Glutamatergic neuron (in vitro differentiated cells): ENCODE results near the gene DHRS1. TPM values are rescaled to one million over a fixed set of nuclear protein-coding genes. Genes with fewer than 3 reads are reported as not detected.

Experiments
- DNase-seq: peaks from one replicate; pipeline ENCODE4 v3.0.0; 2022
- H3K27ac Mint-ChIP-seq: one replicate; pipeline ENCODE4 v1.8.0; 2020; ENCODE audit warnings: mild to moderate bottlenecking, mixed read lengths, inconsistent platforms; ENCODE audit not compliant: unreplicated experiment
- H3K27me3 Mint-ChIP-seq: one replicate; pipeline ENCODE4 v1.8.0; 2020; ENCODE audit warnings: mild to moderate bottlenecking, moderate library complexity, mixed read lengths, inconsistent platforms; ENCODE audit not compliant: unreplicated experiment
- H3K36me3 Mint-ChIP-seq: one replicate; pipeline ENCODE4 v1.8.0; 2020; ENCODE audit warnings: mild to moderate bottlenecking, mixed read lengths, inconsistent platforms; ENCODE audit not compliant: unreplicated experiment
- H3K4me1 Mint-ChIP-seq: one replicate; pipeline ENCODE4 v1.8.0; 2020; ENCODE audit warnings: mild to moderate bottlenecking, low read depth, mixed read lengths, inconsistent platforms; ENCODE audit not compliant: unreplicated experiment
- H3K4me3 Mint-ChIP-seq: one replicate; pipeline ENCODE4 v1.8.0; 2020; ENCODE audit warnings: mild to moderate bottlenecking, mixed read lengths, inconsistent platforms; ENCODE audit not compliant: unreplicated experiment
- H3K9me3 Mint-ChIP-seq: one replicate; pipeline ENCODE4 v1.8.0; 2020; ENCODE audit warnings: mild to moderate bottlenecking, moderate library complexity, mixed read lengths, inconsistent platforms; ENCODE audit not compliant: unreplicated experiment
- total RNA-seq: library from RNA; stranded (reverse); fragmentation: NEBNext Ultra II Directional; extraction: Animal tissue kit (Norgen Biotek cat#: 25700); gene quantifications from one replicate; pipeline ENCODE4 v1.2.1, GENCODE V29; 2021; ENCODE audit not compliant: unreplicated experiment
- TF ChIP-seq, protein P1 (sequence below): fragments of 200-600 bp; sonication (generic); IDR thresholded peaks from one replicate; pipeline ENCODE4 v1.5.0; 2021; ENCODE audit not compliant: partially characterized antibody, unreplicated experiment

Gene DHRS1
- total RNA-seq, 1 donor from 2014 or later: 25.1 TPM

DNA sequence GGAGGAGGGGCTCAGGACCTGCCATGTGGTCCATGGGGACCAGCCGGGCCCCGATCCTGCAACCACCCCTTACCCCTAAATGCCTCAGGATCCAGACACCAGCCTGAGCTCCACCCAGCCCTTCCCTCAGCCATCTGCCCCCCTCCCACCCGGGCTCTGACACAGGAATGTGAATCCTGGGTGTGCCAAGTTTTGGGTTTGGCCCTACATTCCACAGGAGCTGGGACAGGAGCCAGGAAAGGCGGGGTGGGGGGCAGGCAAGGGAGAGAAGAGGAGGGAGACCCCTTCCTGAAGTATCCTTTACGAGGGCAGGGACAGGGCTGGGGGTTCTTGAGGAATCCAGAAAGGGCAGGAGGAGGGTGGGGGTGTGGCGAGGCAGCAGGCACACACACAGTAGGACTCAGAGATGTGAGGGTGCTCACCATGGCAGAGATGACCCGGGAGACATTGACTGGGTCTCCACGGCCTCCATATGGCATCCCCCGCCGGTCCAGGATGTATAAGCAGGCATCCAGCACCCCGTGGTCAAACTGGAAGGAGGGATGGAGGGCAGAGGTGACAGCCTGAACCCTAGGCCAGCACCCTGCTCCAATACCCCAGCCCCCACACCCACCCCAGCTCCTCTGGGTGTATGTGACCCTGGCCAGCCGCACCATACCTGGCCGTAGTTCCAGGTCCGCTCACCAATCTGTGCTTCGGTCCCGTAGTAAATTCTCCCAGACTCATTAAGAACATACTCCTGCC lies 40.1 kb downstream of the DHRS1 start:
- TF ChIP-seq, protein P1, sequence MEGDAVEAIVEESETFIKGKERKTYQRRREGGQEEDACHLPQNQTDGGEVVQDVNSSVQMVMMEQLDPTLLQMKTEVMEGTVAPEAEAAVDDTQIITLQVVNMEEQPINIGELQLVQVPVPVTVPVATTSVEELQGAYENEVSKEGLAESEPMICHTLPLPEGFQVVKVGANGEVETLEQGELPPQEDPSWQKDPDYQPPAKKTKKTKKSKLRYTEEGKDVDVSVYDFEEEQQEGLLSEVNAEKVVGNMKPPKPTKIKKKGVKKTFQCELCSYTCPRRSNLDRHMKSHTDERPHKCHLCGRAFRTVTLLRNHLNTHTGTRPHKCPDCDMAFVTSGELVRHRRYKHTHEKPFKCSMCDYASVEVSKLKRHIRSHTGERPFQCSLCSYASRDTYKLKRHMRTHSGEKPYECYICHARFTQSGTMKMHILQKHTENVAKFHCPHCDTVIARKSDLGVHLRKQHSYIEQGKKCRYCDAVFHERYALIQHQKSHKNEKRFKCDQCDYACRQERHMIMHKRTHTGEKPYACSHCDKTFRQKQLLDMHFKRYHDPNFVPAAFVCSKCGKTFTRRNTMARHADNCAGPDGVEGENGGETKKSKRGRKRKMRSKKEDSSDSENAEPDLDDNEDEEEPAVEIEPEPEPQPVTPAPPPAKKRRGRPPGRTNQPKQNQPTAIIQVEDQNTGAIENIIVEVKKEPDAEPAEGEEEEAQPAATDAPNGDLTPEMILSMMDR: no peak
- Mint-ChIP-seq H3K36me3 (no peaks in the 10 kb centered on the region), H3K9me3 (peaks cover 1% of the 10 kb centered on the region), H3K27ac (no peak overlapping the region), H3K4me1 (no peaks in the 10 kb centered on the region), H3K27me3 (peaks cover 8% of the 10 kb centered on the region), H3K4me3 (no peak overlapping the region)
- no peak for DNase-seq

DNA sequence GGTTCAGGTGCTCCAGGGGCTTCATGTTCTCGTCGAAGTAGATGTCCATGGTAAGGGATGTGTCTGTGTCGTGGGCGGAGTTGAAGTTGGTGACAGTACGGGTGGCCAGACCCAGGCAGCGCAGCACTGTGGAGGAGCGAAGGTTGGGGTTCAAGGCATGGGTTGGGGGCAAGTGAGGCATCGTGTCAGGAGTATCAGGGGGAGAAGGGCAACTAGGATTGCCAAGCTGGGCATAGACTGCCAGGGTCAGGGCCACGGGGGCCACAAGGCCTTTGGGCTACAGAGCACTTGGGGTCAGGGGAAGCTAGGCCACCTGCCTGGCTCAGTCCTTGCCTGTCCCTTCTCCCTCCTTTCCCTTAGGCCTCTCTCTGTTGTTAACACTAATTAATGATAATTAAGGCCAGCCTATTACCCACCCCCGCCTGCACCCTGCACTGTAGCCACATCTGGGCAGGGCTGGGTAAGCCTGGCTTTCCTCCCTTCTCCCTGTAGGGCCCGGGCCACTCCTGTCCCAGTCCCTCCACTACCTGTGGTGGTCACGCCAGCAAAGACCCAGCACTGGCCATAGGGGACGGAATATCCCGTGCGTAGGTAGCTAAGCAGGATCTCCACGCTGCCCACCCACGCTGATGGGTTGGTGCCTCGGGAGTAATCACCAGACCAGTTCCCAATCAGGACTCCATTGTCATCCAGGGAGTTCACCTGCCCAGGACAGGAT lies 40.9 kb downstream of the DHRS1 start:
- TF ChIP-seq, protein P1: no peak
- H3K4me1 Mint-ChIP-seq: no peaks in the 10 kb centered on the region
- peaks cover 1% of the 10 kb centered on the region for H3K9me3 Mint-ChIP-seq
- no peaks in the 10 kb centered on the region for H3K36me3 Mint-ChIP-seq
- no peak overlapping the region for H3K27ac Mint-ChIP-seq
- H3K27me3 Mint-ChIP-seq: peaks cover 10% of the 10 kb centered on the region
- DNase-seq: no peak
- H3K4me3 Mint-ChIP-seq: no peak overlapping the region

DNA sequence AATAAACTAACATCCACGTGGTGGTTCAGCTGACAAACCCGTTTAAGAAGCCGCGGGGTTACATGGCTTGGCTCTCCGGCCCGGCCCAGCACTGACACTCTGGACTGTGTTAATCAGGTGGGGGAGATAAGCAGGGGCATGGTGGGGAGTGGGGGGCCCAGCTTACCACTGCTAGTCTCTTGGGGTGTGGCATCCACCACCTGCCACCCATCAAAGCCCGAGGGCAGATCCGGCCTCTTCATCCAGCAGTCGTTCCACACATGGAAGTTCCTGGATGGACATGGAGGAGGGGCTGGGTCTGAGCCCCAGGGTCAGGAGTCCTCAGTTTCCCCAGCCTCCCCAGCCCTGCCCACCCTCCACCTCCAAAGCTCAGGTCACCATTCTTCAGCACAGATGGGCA lies 41.5 kb downstream of the DHRS1 start:
- TF ChIP-seq, protein P1: no peak
- no peak for DNase-seq
- Mint-ChIP-seq H3K9me3 (peaks cover 1% of the 10 kb centered on the region), H3K4me1 (no peaks in the 10 kb centered on the region), H3K27me3 (peaks cover 10% of the 10 kb centered on the region), H3K36me3 (no peaks in the 10 kb centered on the region), H3K4me3 (no peak overlapping the region), H3K27ac (no peak overlapping the region)

DNA sequence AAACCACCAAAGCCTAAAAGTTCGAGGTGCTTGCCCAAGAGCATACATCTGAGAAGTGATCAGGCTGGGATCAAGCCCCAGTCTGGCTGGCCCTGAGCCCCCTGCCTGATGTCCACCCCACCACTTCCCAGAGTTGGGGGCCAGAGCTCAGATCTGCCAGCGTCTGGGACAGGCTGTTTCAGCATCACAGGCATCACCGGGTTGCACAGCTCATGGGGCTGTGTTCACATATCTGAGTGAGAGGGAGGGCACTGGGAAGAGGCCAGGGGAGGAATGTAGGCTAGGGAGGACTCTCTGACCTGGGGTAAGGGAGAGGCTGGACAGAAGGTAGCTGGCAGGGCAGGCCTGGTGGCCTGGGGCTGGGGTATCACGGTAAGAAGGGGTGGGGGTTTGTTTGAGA lies 42.6 kb downstream of the DHRS1 start:
- Mint-ChIP-seq H3K9me3 (peaks cover 1% of the 10 kb centered on the region), H3K4me1 (no peaks in the 10 kb centered on the region), H3K27me3 (peaks cover 10% of the 10 kb centered on the region), H3K27ac (no peak overlapping the region), H3K36me3 (no peaks in the 10 kb centered on the region), H3K4me3 (no peak overlapping the region)
- TF ChIP-seq, protein P1: no peak
- DNase-seq: no peak
